WI38 (cell line): ENCODE measurements around the gene SETBP1.

Experiments used
- H3K4me3 ChIP-seq: 2 replicates; pipeline ENCODE4 v1.5.1; 2011; ENCODE audit warnings: low read depth, mild to moderate bottlenecking, control low read depth, low read length
- TF ChIP-seq, protein P1 (sequence below): IDR thresholded peaks from 2 replicates; pipeline ENCODE4 v1.5.1; 2012; ENCODE audit warnings: low read depth, mild to moderate bottlenecking, control low read depth, low read length

Gene SETBP1

GRCh38 chr18:44988821-44989587 lies 308.3 kb downstream of the SETBP1 start:
- TF ChIP-seq, protein P1, sequence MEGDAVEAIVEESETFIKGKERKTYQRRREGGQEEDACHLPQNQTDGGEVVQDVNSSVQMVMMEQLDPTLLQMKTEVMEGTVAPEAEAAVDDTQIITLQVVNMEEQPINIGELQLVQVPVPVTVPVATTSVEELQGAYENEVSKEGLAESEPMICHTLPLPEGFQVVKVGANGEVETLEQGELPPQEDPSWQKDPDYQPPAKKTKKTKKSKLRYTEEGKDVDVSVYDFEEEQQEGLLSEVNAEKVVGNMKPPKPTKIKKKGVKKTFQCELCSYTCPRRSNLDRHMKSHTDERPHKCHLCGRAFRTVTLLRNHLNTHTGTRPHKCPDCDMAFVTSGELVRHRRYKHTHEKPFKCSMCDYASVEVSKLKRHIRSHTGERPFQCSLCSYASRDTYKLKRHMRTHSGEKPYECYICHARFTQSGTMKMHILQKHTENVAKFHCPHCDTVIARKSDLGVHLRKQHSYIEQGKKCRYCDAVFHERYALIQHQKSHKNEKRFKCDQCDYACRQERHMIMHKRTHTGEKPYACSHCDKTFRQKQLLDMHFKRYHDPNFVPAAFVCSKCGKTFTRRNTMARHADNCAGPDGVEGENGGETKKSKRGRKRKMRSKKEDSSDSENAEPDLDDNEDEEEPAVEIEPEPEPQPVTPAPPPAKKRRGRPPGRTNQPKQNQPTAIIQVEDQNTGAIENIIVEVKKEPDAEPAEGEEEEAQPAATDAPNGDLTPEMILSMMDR: no peak

DNA sequence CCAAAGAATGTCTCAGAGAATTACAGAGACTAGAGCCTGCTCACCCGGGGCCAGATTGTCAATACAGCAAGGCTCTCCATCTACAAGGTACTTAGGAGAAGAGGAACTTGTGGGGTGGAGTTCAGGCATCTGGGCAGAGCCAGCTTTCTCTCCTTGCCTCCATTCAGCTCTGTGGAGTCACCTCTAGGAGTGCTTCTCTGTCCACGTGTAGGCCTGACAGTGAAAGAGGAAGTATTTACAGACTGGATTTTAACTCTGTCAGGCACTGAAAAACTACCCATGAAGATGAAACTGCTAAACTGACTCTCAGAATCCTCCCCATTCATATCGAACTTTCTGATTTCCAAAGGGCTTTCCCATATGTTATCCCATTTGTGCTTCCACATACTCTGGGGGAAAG lies 315.6 kb downstream of the SETBP1 start:
- TF ChIP-seq, protein P1: no peak
- no peak overlapping the region for H3K4me3 ChIP-seq

More at GRCh38 chr18:44988821-44989587, 308.3 kb downstream of the SETBP1 start:
- no peak overlapping the region for H3K4me3 ChIP-seq

DNA sequence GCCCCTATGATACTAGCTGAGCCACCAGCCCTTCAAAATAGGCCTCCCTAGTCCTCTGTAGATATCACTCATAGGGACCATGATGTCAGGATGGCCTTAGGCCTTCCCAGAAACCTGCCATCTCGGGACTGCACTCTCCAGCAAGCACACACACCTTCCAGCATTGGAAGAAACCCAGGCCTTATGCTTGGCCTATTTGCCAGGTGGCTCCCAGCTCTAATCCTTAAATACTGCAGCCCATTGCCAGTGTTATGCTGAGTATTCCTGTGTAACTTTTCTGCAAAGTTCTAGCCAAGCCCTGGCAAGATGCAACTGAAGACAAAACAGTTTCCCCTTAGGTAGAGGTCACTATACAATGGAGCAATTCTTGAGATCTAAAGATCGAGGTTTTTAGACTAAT lies 316.5 kb downstream of the SETBP1 start:
- TF ChIP-seq, protein P1: no peak
- no peak overlapping the region for H3K4me3 ChIP-seq

DNA sequence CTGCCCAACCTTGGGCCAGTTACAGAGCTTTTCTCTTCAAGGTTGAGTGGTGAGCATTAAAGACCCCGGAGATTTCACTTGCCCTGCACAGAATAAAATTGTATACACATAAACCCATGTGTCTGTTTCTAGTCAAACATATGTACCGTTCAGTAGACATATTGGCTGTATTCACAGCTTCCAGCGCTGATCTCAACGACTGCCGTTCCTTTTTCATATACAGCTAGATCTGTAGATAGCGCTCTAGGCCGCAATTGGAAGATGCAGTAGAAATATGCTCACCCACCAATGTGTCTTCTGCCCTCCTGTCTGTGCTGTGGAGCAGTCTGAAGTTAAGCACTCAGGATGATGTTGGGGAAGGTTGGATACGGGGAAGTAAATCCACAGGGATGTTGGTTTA lies 317.7 kb downstream of the SETBP1 start:
- TF ChIP-seq, protein P1: no peak
- H3K4me3 ChIP-seq: no peak overlapping the region

DNA sequence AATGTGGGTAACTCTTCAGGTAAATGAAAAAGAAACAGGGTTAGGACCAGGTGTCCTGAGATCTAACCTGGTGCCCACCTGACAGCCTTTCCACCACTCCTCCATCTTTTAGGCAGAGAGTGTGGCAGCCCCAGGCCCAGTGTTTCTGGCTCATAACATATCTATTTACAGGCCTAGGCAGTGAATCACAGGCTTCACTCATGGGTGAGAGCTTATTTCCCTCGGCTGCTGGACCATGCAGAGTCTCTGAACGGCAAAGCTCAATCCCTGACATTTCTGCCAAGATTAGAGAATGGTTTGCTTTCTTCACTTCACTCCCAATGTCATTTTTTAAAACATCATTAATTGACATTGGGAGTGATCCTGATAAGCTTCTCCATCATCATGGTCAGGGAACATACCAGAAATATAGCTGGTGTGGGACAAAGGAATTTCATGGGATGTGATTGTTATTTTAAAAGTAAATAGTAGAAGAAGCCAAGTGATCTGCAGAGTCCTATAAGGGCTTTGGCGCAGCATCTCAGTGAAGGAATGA lies 323.9 kb downstream of the SETBP1 start:
- TF ChIP-seq, protein P1: no peak
- H3K4me3 ChIP-seq: no peak overlapping the region

DNA sequence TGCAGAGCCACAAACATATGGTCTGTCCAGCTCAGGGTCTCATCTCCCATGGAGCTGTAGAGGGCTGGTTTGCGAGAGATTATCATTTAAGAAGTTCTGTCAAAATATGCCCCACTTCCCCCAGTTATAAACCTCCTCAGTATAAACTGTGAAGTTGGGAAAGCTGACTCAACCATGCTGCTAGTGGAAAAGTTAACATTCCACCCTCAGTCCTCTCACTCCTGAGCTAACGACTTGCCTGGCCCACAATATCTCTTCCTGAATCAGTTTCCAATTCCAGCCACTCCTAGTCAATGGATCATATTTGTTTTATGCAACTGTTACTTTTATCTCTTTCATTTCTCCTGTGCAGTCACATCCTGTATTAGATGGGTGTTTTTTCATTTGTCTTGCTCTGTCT lies 326.2 kb downstream of the SETBP1 start:
- no peak overlapping the region for H3K4me3 ChIP-seq
- TF ChIP-seq, protein P1: no peak

- no peak overlapping the region for H3K4me3 ChIP-seq
- TF ChIP-seq, protein P1: no peak
Observed at GRCh38 chr18:45007531-45007930, 326.8 kb downstream of the SETBP1 start.
